Measurements from ENCODE around the gene CRTAC1. TPM values are rescaled to one million over a fixed set of nuclear protein-coding genes. Genes with fewer than 3 reads are reported as not detected.

The CRTAC1 gene
- total RNA-seq, 1 experiment from 2014 or later: 1.2 TPM

DNA sequence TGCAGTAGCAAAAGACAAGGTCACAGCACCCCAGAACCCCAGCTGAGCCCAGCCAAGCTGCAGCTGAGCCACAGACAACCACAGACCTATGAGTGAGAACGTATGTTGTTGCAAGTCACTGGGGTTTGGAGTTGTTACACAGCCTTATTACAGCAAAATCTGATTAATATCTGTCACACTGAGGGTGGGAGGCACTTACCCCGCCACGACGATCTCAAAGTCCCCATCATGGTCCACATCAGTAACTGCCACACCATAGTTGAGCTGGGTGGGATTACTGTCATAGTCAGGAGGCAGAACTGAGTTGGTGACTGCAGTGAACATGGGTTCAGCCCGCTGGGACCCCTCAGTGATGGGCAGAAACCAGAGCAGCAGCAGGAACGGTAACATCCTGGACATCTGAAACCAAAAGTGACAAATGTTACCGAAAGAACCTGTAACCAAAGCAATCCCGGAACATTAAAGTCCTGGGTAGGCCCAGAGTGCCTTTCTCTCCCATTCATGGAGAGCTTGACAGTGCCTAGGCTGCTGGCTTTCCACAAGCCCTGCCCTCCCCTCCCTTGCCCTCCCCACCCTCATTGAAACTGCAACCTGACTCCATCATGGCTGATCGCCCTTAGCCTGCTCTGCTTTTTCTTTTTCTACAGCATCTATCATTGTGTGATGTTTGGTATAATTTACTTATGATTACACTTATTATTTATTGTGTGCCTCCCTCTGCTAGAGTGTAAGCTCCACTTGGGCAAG, 19.3 kb downstream of the CRTAC1 start:
- Mint-ChIP-seq H3K27me3 (ENCODE audit: low read depth) (peaks cover 8% of the 10 kb centered on the region; the same call in 1 of the 2 replicates), H3K36me3 (no peaks in the 10 kb centered on the region), H3K27ac (no peak overlapping the region), H3K9me3 (no peaks in the 10 kb centered on the region), H3K4me1 (peaks cover 48% of the 10 kb centered on the region), H3K4me3 (no peak overlapping the region)
- ChIA-PET CTCF (interaction anchor here (0.8 to 2.4 kb wide), 3 partner anchors 17 to 219 kb away, joined by 3 to 10 read pairs (median 5); no protein-coding TSS in a partner anchor), POLR2A (no interaction called here)
- TF ChIP-seq, protein P1, sequence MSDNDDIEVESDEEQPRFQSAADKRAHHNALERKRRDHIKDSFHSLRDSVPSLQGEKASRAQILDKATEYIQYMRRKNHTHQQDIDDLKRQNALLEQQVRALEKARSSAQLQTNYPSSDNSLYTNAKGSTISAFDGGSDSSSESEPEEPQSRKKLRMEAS (CRISPR knock-in tag; IDR thresholded peaks at IDR 0.05): no peak
- TF ChIP-seq NR2C2 (CRISPR knock-in tag; IDR thresholded peaks at IDR 0.05) (no peak), ZBTB21 (CRISPR knock-in tag; IDR thresholded peaks at IDR 0.05; ENCODE audit: borderline replicate concordance) (no peak), ZNF232 (CRISPR knock-in tag; IDR thresholded peaks at IDR 0.05) (no peak), ZNF416 (CRISPR knock-in tag; IDR thresholded peaks at IDR 0.05) (no peak), HMGA2 (CRISPR knock-in tag; IDR thresholded peaks at IDR 0.05) (no peak), GRHL2 (CRISPR knock-in tag; IDR thresholded peaks at IDR 0.05; ENCODE audit: insufficient replicate concordance, severe bottlenecking) (no peak), CREB1 (CRISPR knock-in tag; IDR thresholded peaks at IDR 0.05) (no peak), NR1H2 (CRISPR knock-in tag; IDR thresholded peaks at IDR 0.05) (no peak)
- TF ChIP-seq, protein P2, sequence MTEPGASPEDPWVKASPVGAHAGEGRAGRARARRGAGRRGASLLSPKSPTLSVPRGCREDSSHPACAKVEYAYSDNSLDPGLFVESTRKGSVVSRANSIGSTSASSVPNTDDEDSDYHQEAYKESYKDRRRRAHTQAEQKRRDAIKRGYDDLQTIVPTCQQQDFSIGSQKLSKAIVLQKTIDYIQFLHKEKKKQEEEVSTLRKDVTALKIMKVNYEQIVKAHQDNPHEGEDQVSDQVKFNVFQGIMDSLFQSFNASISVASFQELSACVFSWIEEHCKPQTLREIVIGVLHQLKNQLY (CRISPR knock-in tag; IDR thresholded peaks at IDR 0.05): no peak
- TF ChIP-seq, protein P3, sequence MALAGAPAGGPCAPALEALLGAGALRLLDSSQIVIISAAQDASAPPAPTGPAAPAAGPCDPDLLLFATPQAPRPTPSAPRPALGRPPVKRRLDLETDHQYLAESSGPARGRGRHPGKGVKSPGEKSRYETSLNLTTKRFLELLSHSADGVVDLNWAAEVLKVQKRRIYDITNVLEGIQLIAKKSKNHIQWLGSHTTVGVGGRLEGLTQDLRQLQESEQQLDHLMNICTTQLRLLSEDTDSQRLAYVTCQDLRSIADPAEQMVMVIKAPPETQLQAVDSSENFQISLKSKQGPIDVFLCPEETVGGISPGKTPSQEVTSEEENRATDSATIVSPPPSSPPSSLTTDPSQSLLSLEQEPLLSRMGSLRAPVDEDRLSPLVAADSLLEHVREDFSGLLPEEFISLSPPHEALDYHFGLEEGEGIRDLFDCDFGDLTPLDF (CRISPR knock-in tag; IDR thresholded peaks at IDR 0.05): no peak
- TF ChIP-seq, protein P4, sequence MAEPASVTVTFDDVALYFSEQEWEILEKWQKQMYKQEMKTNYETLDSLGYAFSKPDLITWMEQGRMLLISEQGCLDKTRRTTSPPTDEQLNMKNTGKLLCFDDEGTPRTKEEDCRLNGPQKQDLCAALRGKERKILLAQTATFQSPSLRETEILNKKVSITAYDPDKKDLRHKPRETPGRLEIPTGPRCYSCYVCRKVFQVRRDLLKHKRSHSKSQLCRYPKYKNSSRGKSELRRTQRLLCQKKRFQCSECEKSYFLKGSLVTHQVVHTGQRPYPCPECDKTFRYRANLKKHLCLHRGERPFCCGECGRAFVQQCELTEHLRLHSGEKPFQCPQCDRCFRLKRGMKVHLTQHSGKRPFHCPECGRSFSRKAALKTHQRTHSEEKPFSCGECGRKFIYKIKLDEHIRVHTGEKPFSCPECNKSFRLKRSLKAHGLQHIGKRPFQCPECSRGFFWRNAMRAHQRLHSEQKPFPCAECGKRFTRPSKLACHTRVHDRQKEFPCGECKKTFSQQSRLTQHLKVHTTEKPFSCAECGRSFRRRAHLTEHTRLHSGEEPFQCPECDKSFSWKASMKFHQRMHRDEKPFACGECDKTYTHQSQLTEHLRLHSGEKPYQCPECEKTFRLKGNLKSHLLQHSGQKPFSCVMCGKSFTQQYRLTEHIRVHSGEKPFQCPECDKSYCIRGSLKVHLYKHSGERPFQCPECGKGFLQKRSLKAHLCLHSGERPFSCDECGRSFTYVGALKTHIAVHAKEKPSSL (CRISPR knock-in tag; conservative IDR thresholded peaks at IDR 0.05): no peak
- TF ChIP-seq, protein P5, sequence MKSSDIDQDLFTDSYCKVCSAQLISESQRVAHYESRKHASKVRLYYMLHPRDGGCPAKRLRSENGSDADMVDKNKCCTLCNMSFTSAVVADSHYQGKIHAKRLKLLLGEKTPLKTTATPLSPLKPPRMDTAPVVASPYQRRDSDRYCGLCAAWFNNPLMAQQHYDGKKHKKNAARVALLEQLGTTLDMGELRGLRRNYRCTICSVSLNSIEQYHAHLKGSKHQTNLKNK (CRISPR knock-in tag; IDR thresholded peaks at IDR 0.05): no peak
- TF ChIP-seq, protein P6, sequence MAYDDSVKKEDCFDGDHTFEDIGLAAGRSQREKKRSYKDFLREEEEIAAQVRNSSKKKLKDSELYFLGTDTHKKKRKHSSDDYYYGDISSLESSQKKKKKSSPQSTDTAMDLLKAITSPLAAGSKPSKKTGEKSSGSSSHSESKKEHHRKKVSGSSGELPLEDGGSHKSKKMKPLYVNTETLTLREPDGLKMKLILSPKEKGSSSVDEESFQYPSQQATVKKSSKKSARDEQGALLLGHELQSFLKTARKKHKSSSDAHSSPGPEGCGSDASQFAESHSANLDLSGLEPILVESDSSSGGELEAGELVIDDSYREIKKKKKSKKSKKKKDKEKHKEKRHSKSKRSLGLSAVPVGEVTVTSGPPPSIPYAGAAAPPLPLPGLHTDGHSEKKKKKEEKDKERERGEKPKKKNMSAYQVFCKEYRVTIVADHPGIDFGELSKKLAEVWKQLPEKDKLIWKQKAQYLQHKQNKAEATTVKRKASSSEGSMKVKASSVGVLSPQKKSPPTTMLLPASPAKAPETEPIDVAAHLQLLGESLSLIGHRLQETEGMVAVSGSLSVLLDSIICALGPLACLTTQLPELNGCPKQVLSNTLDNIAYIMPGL (CRISPR knock-in tag; IDR thresholded peaks at IDR 0.05): no peak
- TF ChIP-seq, protein P7, sequence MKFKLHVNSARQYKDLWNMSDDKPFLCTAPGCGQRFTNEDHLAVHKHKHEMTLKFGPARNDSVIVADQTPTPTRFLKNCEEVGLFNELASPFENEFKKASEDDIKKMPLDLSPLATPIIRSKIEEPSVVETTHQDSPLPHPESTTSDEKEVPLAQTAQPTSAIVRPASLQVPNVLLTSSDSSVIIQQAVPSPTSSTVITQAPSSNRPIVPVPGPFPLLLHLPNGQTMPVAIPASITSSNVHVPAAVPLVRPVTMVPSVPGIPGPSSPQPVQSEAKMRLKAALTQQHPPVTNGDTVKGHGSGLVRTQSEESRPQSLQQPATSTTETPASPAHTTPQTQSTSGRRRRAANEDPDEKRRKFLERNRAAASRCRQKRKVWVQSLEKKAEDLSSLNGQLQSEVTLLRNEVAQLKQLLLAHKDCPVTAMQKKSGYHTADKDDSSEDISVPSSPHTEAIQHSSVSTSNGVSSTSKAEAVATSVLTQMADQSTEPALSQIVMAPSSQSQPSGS (CRISPR knock-in tag; IDR thresholded peaks at IDR 0.05; ENCODE audit: borderline replicate concordance, low read depth): no peak
- TF ChIP-seq, protein P8, sequence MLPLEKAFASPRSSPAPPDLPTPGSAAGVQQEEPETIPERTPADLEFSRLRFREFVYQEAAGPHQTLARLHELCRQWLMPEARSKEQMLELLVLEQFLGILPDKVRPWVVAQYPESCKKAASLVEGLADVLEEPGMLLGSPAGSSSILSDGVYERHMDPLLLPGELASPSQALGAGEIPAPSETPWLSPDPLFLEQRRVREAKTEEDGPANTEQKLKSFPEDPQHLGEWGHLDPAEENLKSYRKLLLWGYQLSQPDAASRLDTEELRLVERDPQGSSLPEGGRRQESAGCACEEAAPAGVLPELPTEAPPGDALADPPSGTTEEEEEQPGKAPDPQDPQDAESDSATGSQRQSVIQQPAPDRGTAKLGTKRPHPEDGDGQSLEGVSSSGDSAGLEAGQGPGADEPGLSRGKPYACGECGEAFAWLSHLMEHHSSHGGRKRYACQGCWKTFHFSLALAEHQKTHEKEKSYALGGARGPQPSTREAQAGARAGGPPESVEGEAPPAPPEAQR (CRISPR knock-in tag; IDR thresholded peaks at IDR 0.05): no peak
- TF ChIP-seq, protein P9, sequence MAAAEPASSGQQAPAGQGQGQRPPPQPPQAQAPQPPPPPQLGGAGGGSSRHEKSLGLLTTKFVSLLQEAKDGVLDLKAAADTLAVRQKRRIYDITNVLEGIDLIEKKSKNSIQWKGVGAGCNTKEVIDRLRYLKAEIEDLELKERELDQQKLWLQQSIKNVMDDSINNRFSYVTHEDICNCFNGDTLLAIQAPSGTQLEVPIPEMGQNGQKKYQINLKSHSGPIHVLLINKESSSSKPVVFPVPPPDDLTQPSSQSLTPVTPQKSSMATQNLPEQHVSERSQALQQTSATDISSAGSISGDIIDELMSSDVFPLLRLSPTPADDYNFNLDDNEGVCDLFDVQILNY (CRISPR knock-in tag; IDR thresholded peaks at IDR 0.05): no peak
- peak; percentile 55 for ATAC-seq
- DNase-seq (ENCODE audit: low spot score): no peak

Measured in WTC11 (cell line).